ENCODE data around the gene CRY1.
"Not testable (repeated sequence)": the region's sequence is repeated elsewhere in the genome, so short reads cannot be mapped to it uniquely, and the experiment has no call there.

Gene CRY1

GRCh38 chr12:107108366-107108765 is 15.0 kb upstream of the CRY1 start:
- DNase-seq: not testable (repeated sequence)

DNA sequence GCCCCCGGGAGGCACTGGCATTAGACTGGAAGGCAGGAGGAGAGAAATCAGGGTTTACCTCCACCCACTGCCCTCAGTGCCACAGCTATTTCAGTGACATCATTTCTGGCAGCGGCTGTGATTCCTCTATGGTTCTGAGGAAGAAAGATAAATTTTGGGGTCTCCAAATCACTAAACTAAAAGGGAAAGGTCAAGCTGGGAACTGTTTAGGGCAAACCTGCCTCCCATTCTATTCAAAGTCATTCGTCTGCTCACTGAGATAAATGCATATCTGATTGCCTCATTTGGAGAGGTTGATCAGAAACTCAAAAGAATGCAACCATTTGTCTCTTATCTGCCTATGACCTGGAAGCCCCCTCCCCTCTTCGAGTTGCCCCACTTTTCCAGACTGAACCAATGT is 14.0 kb upstream of the CRY1 start:
- DNase-seq: no peak

DNA sequence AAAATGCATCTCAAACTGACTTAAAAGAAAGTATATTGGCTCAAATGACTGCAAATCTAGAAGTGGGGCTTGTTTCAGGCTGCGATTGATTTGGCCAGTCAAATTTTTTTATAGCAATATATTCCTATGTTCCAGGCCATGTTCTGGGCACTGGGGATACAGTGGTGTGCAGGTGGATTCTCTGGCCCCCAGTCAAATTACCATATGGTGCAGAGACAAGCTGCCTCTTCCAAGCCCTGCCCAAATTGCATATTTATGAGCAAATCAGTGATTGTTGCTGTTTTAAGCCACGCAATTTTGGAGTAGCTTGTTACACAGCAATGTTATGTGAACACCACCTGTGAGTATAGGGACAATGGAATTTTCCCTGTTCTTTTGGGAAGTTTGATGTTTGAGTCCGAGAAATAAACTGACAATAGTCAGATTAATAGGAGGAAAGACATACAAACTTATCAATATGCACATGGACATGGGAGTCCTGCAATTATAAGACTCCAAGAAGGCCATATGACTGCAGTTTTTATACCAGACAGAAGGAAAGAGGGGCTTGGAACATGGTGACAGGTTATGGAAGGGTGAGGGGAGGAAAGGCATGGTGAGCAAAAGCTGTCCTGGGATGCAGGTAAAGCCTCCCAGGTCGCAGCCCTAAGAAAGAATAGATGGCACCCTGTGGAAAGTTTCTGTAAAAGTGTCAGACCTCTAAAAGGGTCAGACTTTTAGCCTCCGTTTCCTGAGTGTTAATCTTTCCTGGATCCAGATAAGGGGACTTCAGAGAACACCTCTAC is 13.1 kb upstream of the CRY1 start:
- no peak for DNase-seq

DNA sequence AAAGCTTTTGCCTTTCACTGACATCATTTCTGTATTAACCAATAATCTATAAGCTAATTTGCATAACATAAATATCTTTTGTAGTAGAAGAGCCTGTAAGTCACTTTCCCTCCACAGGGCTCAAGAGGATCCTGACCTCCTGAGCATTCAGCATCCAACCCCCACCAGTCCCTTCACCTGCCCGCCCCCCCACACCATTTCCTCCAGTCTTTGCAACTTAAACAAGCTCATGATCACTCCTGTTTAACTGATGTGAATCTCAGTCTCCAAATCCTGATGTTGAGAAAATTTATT is 12.0 kb upstream of the CRY1 start:
- DNase-seq: no peak

DNA sequence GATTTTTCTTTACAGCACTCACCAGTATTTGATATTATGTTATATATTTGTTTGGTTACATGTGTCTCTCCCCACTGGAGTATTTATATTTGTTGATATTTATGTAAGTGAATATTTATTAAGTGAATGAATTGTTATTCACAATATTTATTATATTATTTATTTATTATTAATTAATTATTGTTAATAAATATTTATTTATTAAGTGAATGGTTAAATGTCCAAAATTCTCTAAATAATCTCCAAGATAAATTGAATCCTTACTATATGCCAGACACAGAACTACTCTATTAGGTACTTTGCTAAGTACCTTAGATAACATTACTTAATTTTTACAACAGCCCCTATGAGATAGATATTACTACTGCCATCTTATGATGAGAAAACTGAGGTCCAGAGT is 10.2 kb upstream of the CRY1 start:
- DNase-seq: no peak

GRCh38 chr12:107103097-107103496 is 9.7 kb upstream of the CRY1 start:
- DNase-seq: no peak

GRCh38 chr12:107102294-107102693 is 8.9 kb upstream of the CRY1 start:
- DNase-seq: no peak

GRCh38 chr12:107101651-107102050 is 8.3 kb upstream of the CRY1 start:
- no peak for DNase-seq

DNA sequence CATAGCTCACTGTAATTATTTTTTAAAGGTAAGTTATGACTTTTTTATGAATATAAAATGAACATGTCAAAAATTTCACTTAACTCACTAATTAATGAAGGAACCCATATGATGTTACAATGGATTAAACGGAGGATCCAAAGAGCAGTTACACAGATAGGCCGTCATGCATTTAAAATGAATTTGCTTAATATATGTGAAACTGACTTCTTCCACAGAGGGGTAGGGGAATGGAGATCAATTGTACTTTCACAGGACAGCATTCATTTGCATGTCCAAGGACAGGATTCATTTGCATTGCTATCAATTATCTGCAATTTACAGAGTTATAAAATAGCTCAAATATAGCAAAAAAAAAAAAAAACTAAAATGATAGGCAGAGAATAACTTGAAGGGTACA is 6.6 kb upstream of the CRY1 start:
- no peak for DNase-seq

DNA sequence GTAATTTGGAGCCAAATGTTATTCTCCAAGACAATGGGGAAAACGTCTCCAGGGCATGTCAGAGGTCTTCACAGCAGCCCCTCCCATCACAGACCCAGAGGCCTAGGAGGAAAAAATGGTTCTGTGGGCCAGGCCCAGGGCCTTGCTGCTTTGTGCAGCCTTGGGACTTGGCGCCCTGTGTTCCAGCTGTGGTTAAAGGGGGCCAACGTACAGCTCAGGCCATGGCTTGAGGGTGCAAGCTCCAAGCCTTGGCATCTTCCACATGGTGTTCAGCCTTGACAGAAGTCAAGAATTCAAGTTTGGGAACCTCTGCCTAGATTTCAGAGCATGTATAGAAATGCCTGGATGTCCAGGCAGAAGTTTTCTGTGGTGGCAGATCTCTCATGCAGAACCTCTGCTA is 3.2 kb upstream of the CRY1 start:
- DNase-seq: no peak

DNA sequence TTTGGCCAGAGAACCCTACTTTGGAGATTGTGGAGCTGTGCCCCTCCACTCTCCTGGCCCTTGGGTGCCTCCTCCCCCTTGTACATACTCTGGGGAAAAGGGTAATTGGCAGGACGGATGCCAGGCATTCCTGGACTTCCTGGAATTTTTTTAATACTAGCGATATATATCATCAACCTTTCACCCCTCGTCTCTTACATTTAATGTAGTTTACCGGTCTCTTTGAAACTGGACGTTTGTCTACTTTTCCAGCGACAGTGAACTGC is 767 bp upstream of the CRY1 start:
- DNase-seq: no peak

DNA sequence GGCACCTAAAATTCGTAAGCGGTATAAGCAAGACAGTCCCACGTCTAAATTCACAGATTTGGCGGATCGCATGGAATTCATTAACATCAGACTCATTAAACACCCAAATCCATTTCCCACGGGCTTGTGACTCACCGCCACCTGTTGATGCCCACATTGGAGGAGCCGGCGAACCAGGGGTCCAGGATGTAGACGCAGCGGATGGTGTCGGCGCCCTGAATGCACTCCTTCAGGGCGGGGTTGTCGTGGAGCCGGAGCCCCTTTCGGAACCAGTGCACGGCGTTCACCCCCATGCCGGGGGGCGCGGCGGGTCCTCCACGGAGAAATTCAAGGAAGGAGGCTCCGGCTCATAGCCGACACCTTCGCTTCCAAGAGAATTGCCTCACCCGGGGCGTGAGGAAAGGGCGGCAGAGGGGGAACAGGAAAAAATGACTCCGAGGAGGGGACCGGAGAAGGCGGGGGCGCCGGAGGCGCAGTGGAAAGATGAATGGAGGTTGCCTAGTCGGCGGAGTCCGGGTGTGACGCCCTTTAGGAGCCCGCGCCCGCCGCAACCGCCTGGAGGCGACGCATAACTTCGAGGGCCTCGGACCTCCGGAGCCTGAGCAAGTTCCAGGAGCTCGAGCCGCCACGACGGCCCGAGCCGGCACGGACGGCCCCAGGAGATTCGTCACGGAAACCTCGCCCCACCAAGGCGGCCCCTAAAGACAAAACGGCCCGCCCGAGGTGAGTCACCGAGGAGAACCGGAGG is 506 bp downstream of the CRY1 start:
- peak; percentile 44 to 69 (median 68) for DNase-seq

GRCh38 chr12:107091989-107092641 is 1.2 kb downstream of the CRY1 start:
- peak in 2 of 5 experiments; percentile 42 to 80 for DNase-seq

DNA sequence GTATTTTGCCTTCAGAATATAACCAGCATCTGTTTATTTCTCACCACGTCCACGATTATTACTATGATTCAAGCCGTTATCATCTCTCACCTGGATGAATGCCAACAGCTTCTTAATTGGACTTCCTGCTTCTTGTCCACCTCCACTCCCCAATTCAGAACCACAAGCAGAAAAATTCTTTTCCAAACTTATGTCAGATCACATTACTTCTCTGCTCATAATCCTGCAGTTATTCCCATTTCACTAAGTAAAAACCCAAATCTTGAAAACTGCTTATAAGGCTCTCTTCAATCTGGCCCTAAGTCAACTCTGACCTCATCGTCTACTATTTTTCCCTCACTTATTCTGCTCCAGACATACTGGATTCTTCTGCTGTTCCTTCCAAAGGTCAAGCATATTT is 2.0 kb downstream of the CRY1 start:
- no peak for DNase-seq

DNA sequence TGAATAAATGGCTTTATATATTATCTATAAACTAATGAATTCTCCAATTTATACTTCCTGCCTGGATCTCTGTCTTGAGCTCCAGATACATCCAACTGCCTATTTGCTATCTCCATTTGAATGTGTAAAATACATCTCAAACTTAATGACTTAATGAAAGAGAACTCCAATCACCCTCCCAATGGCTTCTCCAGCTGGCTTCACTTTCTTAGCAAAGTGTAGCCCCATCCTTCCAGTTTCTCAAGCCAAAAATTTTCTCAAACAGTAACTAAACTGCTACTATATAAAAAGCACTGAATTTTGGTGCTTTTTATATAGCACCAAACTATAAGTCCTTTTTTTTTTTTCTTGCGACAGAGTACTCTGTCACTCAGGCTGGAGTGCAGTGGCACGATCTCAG is 2.6 kb downstream of the CRY1 start:
- no peak for DNase-seq

DNA sequence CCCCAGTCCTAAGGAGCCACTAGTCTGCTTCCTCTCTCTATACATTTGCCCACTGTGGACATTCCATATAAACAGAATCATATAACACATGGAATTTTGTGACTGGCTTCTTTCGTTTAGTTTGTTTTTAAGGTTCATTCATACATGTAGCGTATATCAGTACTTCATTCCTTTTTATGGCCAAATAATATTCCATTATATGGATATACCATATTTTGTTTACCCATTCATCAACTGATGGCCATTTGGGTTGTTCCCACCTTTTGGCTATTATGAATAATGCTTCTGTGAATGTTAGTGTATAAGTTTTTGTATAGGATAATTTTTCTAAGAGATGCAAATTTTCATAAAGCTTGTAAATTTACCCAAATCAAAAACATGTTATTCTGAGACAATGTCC is 4.4 kb downstream of the CRY1 start:
- DNase-seq: no peak

DNA sequence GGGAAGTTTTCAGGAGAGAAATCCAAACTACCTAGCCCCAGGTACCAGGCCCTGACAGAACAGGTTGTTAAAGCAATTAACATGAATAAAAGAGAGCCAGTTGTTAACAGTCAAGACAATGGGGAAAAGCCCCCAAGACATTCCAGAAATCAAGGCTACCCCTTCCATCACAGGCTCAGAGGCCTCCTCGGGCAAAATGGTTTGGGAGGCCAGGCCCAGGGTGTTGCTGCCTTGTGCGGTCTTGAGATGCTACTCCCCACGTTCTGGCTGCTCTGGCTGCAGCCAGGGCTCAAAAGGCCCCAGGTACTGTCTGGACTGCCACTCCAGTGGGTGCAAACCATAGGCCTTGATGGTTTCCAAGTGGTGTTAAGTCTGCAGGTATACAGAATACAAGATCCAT is 7.0 kb downstream of the CRY1 start:
- DNase-seq: no peak

GRCh38 chr12:107081778-107082177 is 11.6 kb downstream of the CRY1 start:
- no peak for DNase-seq

GRCh38 chr12:107080299-107080698 is 13.1 kb downstream of the CRY1 start:
- no peak for DNase-seq

DNA sequence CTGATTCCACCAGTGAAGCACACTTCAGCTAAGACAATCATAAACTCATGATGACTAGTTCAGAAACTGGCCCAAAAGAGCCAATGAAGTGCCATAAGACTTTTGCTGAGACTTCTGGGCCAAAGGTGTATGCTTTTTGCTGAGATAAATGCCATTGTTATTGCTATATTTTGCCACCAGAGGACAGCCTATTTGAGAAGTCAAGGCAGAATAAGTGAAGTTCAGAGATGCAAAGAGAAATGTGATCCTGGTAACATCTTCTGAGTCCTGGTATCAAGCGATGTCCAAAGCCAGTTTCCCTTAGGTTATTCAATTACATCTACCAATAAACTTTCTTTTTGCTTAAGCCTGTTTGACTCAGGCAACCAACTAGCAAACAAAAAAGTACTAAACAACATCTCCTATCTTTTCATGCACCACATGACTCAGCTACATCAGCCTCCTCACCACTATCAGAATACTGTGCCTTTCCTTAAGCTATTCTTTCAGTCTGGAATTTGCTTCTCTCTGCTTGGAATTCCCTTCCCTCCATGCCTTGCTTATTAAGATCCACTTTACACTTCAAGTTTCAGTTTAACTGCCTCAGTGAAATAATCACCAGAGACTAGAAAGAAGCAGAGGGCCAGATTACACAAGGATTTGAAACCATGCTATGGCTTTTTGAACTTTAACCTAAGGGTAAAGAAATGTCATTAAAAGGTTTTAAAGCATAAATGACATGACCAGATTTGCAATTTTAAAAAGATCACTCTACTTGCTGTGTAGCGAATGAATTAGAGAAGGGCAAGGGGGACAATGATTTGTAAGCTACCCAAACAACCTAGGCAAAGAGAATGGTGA is 14.0 kb downstream of the CRY1 start:
- peak in 2 of 5 experiments; percentile 3 to 33 for DNase-seq

- DNase-seq: not testable (repeated sequence)
These were observed 20.1 kb downstream of the CRY1 start for GRCh38 chr12:107073266-107073665.

DNA sequence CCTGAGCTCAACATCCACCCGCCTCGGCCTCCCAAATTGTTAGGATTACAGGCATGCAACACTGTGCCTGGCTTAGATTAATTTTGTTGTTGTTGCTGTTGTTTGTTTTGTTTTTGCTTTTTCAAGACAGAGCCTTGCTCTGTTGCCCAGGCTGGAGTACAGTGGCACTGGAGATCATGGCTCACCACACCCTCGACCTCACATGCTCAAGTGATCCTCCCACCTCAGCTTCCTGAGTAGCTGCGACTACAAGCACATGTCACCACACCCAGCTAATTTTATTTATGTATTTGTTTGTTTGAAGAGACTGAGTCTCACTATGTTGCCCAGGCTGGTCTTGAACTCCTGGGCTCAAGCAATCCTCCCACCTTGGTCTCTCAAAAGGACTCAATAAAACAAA is 26.7 kb downstream of the CRY1 start:
- DNase-seq: peak in 1 of 5 experiments; percentile 16

DNA sequence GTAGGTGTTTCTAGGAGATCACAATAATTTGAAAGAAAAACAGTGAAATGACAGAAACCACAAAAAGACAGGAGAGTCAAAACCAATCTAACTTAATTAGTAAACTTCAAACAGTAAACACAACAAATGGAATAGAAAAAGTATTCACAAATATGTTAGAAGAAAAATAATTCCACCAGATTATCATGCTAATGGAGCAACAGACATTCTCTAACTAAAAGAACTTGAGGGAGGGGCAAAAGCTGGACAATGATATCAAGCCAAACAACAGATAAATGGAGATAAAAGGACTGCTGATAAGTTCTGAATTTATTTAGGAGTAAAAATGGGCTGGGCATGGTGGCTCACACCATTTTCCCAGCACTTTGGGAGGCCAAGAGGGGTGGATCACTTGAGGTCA is 28.7 kb downstream of the CRY1 start:
- no peak for DNase-seq
